Right atrium auricular region (tissue), 2 donors: Measurements from ENCODE around the gene CLEC12A. TPM values are rescaled to one million over a fixed set of nuclear protein-coding genes. Genes with fewer than 3 reads are reported as not detected.
"Not testable (repeated sequence)": the region's sequence is repeated elsewhere in the genome, so short reads cannot be mapped to it uniquely, and the experiment has no call there.

Source experiments
- DNase-seq: peaks from one replicate; pipeline ENCODE4 v3.0.0-alpha.2; 2019; ENCODE audit warnings: low spot score
- H3K27ac ChIP-seq, 2 donors: fragments of 200-600 bp; sonication (generic); 1 replicate in 1 of 2; 2 replicates in 1 of 2; pipeline ENCODE4 v1.5.1; 2016 to 2019
- H3K27me3 ChIP-seq, 2 donors: fragments of 200-600 bp; sonication (generic); one replicate each; pipeline versions ENCODE4 v1.5.1 to v1.6.0; 2017 to 2019
- H3K36me3 ChIP-seq: fragments of 200-600 bp; sonication (generic); one replicate; pipeline ENCODE4 v1.5.1; 2016
- H3K4me1 ChIP-seq, 2 donors: fragments of 200-600 bp; sonication (generic); one replicate each; pipeline versions ENCODE4 v1.5.1 to v1.6.0; 2017 to 2019
- H3K4me3 ChIP-seq, 2 donors: fragments of 200-600 bp; sonication (generic); 1 replicate in 1 of 2; 2 replicates in 1 of 2; pipeline ENCODE4 v1.5.1; 2017 to 2019; ENCODE audit warnings: mild to moderate bottlenecking in 1 of 2, moderate library complexity in 1 of 2
- H3K9me3 ChIP-seq, 2 donors: fragments of 200-600 bp; sonication (generic); one replicate each; pipeline ENCODE4 v1.5.1; 2019
- CTCF ChIP-seq, 2 donors: fragments of 200-600 bp; sonication (generic); IDR thresholded peaks; one replicate each; pipeline ENCODE4 v1.5.1; 2019; ENCODE audit warnings: antibody characterized with exemption in 2 of 2
- total RNA-seq, 2 donors: library from RNA; depleted of rRNA; stranded (reverse); fragments of >200 nt; gene quantifications; one replicate each; pipeline ENCODE4 v1.1.0, GENCODE V29; 2016

Gene CLEC12A
- total RNA-seq, 2 donors from 2014 or later, result 0.47 to 1.3 TPM

GRCh38 chr12:9943240-9943639, 28.0 kb upstream of the CLEC12A start:
- TF ChIP-seq CTCF (IDR thresholded peaks at IDR 0.05), result no peak
- no peaks in the 10 kb centered on the region for H3K4me1 ChIP-seq
- H3K36me3 ChIP-seq, result no peaks in the 10 kb centered on the region
- peak overlapping the region in 1 of 2 donors; percentile 13 for H3K4me3 ChIP-seq
- H3K27me3 ChIP-seq, result no peaks in the 10 kb centered on the region
- no peak overlapping the region for H3K27ac ChIP-seq
- DNase-seq, result no peak
- no peaks in the 10 kb centered on the region for H3K9me3 ChIP-seq

GRCh38 chr12:9944391-9944790, 26.8 kb upstream of the CLEC12A start:
- no peaks in the 10 kb centered on the region for H3K27me3 ChIP-seq
- H3K4me1 ChIP-seq, result no peaks in the 10 kb centered on the region
- H3K27ac ChIP-seq, result no peak overlapping the region
- H3K4me3 ChIP-seq, result no peak overlapping the region
- no peaks in the 10 kb centered on the region for H3K9me3 ChIP-seq
- H3K36me3 ChIP-seq, result no peaks in the 10 kb centered on the region
- TF ChIP-seq CTCF (IDR thresholded peaks at IDR 0.05), result no peak
- DNase-seq, result no peak

GRCh38 chr12:9947674-9948073, 23.5 kb upstream of the CLEC12A start:
- H3K9me3 ChIP-seq, result no peaks in the 10 kb centered on the region
- H3K27me3 ChIP-seq, result no peaks in the 10 kb centered on the region
- no peak overlapping the region for H3K27ac ChIP-seq

GRCh38 chr12:9948606-9949296, 22.5 kb upstream of the CLEC12A start:
- TF ChIP-seq CTCF (IDR thresholded peaks at IDR 0.05), result no peak
- Histone ChIP-seq H3K27me3 (no peaks in the 10 kb centered on the region), H3K4me1 (no peaks in the 10 kb centered on the region), H3K27ac (no peak overlapping the region), H3K4me3 (no peak overlapping the region), H3K36me3 (no peaks in the 10 kb centered on the region), H3K9me3 (no peaks in the 10 kb centered on the region)
- DNase-seq, result no peak

More at GRCh38 chr12:9947674-9948073, 23.5 kb upstream of the CLEC12A start:
- Histone ChIP-seq H3K36me3 (no peaks in the 10 kb centered on the region), H3K4me1 (no peaks in the 10 kb centered on the region), H3K4me3 (no peak overlapping the region)
- TF ChIP-seq CTCF (IDR thresholded peaks at IDR 0.05), result no peak
- no peak for DNase-seq

- no peak overlapping the region for H3K27ac ChIP-seq
- no peaks in the 10 kb centered on the region for H3K36me3 ChIP-seq
- no peak overlapping the region for H3K4me3 ChIP-seq
- H3K4me1 ChIP-seq, result no peaks in the 10 kb centered on the region
- no peaks in the 10 kb centered on the region for H3K27me3 ChIP-seq
- H3K9me3 ChIP-seq, result no peaks in the 10 kb centered on the region
- DNase-seq, result no peak
- TF ChIP-seq CTCF (IDR thresholded peaks at IDR 0.05), result no peak
Measured at GRCh38 chr12:9951026-9951675, 20.1 kb upstream of the CLEC12A start.

- DNase-seq, H3K36me3 ChIP-seq, H3K27ac ChIP-seq, H3K4me1 ChIP-seq, H3K4me3 ChIP-seq, H3K27me3 ChIP-seq, H3K9me3 ChIP-seq: not testable (repeated sequence)
Measured at GRCh38 chr12:9952954-9953729, 18.1 kb upstream of the CLEC12A start.
